ENCODE data around the gene FBXO11.

DNA sequence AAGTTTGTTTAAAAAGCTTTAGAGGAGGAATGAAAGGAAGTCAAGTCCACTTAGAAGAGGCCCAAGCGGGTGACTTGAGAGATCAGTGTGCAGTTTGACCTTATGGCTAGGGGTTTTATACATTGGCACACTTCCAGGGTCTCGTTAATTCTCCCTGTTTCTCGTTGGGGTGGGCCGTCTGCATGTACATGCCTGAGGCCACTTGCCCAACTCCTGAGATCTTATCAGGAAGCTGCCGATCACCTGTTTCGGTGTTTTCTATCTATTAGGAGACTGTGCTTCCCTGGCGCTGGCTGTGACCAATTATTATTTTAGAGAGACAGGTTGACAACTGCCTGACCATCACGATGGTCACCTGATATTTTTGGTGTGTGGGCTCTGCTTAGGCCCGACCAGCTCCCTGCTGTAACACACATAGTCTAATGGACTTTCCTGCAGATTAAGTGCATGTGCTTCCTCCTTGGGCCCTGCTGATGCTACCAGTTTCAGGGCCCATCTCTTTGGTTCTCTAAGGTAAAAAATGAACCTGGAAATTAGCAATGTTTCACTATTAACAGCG, 154.4 kb downstream of the FBXO11 start:
- TF ChIP-seq REST (tag by site-specific recombination; IDR thresholded peaks at IDR 0.05) (no peak), ZNF768 (tag by site-specific recombination; IDR thresholded peaks at IDR 0.05) (no peak), ZNF423 (tag by site-specific recombination; IDR thresholded peaks at IDR 0.05) (no peak), ZNF610 (tag by site-specific recombination; IDR thresholded peaks at IDR 0.05; ENCODE audit: borderline replicate concordance) (no peak), TCF7L2 (IDR thresholded peaks at IDR 0.05; ENCODE audit: borderline replicate concordance, low read depth, low read length) (no peak)
